Progenitor cell of endocrine pancreas (in vitro differentiated cells): ENCODE measurements around the gene WWC2. TPM values are rescaled to one million over a fixed set of nuclear protein-coding genes. Genes with fewer than 3 reads are reported as not detected.

Source experiments
- DNase-seq: peaks from one replicate; pipeline ENCODE4 v3.0.0; 2021; ENCODE audit warnings: low spot score; ENCODE audit not compliant: unreplicated experiment
- H3K27ac Mint-ChIP-seq: 2 replicates; pipeline ENCODE4 v1.8.0; 2021; ENCODE audit warnings: mild to moderate bottlenecking, moderate library complexity, mixed read lengths
- H3K27me3 Mint-ChIP-seq: 2 replicates; pipeline ENCODE4 v1.8.0; 2021; ENCODE audit warnings: mixed read lengths
- H3K36me3 Mint-ChIP-seq: 2 replicates; pipeline ENCODE4 v1.8.0; 2022; ENCODE audit warnings: mixed read lengths; ENCODE audit not compliant: insufficient read depth
- H3K4me1 Mint-ChIP-seq: 2 replicates; pipeline ENCODE4 v1.8.0; 2021; ENCODE audit warnings: low read depth, mixed read lengths
- H3K4me3 Mint-ChIP-seq: 2 replicates; pipeline ENCODE4 v1.8.0; 2021; ENCODE audit warnings: low read depth, mild to moderate bottlenecking, moderate library complexity, mixed read lengths
- H3K9me3 Mint-ChIP-seq: 2 replicates; pipeline ENCODE4 v1.8.0; 2021; ENCODE audit warnings: low read depth, mixed read lengths
- CTCF ChIP-seq: fragments of 200-600 bp; sonication (generic); IDR thresholded peaks from one replicate; pipeline ENCODE4 v1.5.0; 2021; ENCODE audit warnings: antibody characterized with exemption, mild to moderate bottlenecking; ENCODE audit not compliant: unreplicated experiment
- total RNA-seq: library from RNA; stranded (reverse); gene quantifications from 2 replicates; pipeline ENCODE4 v1.2.1, GENCODE V29; 2021

WWC2 gene
- total RNA-seq, 1 donor from 2014 or later, result 57.0 TPM

- Mint-ChIP-seq H3K27me3 (no peaks in the 10 kb centered on the region), H3K4me1 (peaks cover 8% of the 10 kb centered on the region), H3K36me3 (peaks cover 10% of the 10 kb centered on the region), H3K27ac (no peak overlapping the region), H3K4me3 (no peak overlapping the region), H3K9me3 (no peaks in the 10 kb centered on the region)
- DNase-seq, result no peak
- TF ChIP-seq CTCF, result no peak
These were observed 86.0 kb downstream of the WWC2 start for GRCh38 chr4:183185018-183185417.

GRCh38 chr4:183185559-183185958 lies 86.5 kb downstream of the WWC2 start:
- H3K9me3 Mint-ChIP-seq, result no peaks in the 10 kb centered on the region
- no peak for TF ChIP-seq CTCF
- DNase-seq, result no peak
- H3K4me3 Mint-ChIP-seq, result no peak overlapping the region
- H3K36me3 Mint-ChIP-seq, result peaks cover 10% of the 10 kb centered on the region
- H3K27me3 Mint-ChIP-seq, result no peaks in the 10 kb centered on the region
- H3K4me1 Mint-ChIP-seq, result peaks cover 8% of the 10 kb centered on the region
- H3K27ac Mint-ChIP-seq, result no peak overlapping the region

GRCh38 chr4:183186813-183187212 lies 87.8 kb downstream of the WWC2 start:
- H3K36me3 Mint-ChIP-seq, result peaks cover 10% of the 10 kb centered on the region
- no peak for DNase-seq
- H3K27me3 Mint-ChIP-seq, result no peaks in the 10 kb centered on the region
- H3K4me1 Mint-ChIP-seq, result peaks cover 13% of the 10 kb centered on the region
- no peak overlapping the region for H3K4me3 Mint-ChIP-seq
- H3K27ac Mint-ChIP-seq, result no peak overlapping the region
- TF ChIP-seq CTCF, result no peak
- H3K9me3 Mint-ChIP-seq, result no peaks in the 10 kb centered on the region

- TF ChIP-seq CTCF, result no peak
- Mint-ChIP-seq H3K36me3 (peaks cover 3% of the 10 kb centered on the region), H3K27ac (no peak overlapping the region), H3K27me3 (no peaks in the 10 kb centered on the region), H3K9me3 (no peaks in the 10 kb centered on the region), H3K4me3 (no peak overlapping the region), H3K4me1 (peaks cover 8% of the 10 kb centered on the region)
- DNase-seq, result no peak
These were observed 92.0 kb downstream of the WWC2 start for GRCh38 chr4:183190900-183191527.

- peaks cover 3% of the 10 kb centered on the region for H3K36me3 Mint-ChIP-seq
- H3K27ac Mint-ChIP-seq, result no peak overlapping the region
- no peak for DNase-seq
- H3K4me1 Mint-ChIP-seq, result peaks cover 8% of the 10 kb centered on the region
- no peaks in the 10 kb centered on the region for H3K9me3 Mint-ChIP-seq
- H3K4me3 Mint-ChIP-seq, result no peak overlapping the region
- no peaks in the 10 kb centered on the region for H3K27me3 Mint-ChIP-seq
- no peak for TF ChIP-seq CTCF
These were observed 92.6 kb downstream of the WWC2 start for GRCh38 chr4:183191630-183192029.
